CD4-positive, alpha-beta T cell treated with Interleukin-4 for 4 hours (primary cell): ENCODE results near the gene NOL6.
A peak's percentile ranks its signal among the peaks of the same experiment; 100 is the strongest.

Experiments used
- DNase-seq: peaks from one replicate; pipeline ENCODE4 v3.0.0-alpha.2; 2020

Gene NOL6

DNA sequence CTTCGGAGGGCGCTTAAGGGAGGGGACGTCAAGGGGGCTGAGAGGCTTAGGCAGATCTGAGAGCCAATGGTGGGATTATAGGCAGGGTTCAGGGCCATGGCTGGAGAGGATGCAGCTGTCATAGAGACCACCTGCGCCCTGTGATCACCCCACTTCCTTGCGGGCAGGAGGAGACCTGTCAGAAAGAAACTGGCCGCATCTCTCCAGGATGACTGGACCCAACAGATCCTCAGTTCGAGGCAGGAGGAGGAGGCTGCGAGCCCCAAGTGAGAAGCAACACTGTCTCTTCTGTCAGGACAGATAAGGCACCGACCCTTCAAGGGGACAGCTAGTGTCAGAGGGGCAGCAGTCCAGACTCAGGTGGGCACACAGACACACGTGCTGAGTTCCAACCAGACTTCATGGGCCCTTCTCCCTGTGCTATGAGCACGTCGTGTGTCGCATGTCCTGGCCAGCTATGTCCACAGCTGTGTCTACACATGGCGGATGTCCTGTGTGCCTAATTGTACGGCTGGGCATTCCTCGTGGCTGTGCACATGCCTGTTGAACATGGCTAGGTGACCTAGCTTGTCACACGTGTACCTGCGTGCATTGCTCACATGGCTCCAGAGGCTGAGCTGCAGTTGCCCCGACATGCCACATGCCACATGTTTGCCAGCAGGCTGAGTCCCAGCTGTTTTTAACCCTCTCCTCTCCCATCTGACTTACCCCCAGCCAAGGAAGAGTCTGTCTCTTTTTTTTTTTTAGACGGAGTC lies 25.7 kb downstream of the NOL6 start:
- DNase-seq = no peak

DNA sequence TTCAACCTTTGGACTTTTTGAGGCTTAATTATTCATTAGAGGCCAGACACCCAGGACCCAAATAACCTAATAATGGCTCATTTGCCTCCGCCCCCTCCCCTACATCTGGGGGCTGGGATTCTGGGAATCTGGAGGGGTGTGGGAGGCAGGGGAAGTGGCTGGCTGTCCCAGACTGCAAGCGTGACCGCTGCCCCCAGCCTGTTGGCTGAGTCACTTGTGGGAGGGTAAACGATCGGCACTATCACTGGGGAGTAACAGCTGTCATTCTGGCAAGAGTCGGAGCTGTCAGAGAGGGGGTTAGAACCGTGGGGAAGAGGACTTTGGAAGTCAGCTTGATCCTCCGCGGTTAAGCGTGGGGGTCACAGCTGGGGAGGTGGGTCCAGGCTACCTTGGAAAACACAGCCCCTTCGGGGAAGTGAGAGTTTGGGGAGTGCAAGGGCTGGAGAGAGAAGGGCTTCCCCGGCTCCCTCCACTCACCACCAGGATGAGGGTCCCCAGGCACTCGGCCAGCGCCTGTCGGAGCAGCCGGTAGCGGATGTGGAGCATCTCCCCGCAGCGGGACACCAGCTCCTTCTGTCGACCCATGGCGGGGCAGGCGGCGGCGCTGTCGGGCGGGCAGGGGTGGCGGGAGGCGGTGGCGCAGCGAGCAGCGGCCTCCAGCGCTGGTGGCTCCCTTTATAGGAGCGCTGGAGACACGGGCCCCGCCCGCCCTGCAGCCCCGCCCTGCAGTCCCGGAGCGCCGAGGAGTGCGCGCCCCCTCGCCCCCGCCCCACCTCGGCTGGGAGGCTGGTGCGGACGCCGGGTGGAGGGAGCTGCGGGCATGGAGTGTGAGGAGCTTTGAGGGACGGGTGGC lies 26.6 kb downstream of the NOL6 start, which contains the start of gene AQP3:
Gene AQP3, minus strand, starts transcription at position 648 of the 853 bp plus-strand sequence. Its CDS starts 63 bp downstream, at position 585.
- DNase-seq = peak; percentile 72

DNA sequence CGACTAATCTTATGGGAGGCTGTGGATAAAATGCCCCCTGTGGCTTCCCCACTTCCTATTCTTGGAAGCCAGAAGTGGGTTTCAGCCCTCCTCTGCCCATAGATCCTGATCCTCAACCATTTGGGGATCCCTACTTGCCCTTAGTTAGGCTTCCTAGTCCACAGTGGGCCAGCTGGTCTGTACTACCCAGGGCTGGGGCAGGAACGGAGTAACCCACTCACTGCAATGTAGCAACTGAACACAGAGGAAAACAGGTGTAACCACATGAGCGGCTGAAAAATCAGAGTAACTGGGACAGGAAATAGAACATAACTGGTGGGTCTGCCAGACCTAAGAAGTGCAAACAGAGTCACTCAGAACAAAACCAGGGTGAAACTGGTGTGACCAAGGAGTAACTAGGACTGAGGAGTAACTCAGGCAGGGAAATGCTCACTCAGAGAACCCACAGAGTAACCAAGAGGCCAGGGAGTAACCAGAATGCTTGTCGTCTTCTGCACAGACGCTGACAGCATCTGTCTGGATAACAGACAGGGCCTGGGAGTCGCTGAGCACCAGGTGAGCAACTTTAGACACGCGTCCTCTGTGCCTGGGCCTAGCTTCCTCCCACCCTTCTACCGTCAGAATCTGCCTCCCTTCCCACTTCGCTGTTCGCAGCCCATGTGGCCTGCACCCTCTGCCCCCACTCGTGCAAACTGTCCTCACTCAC lies 27.3 kb downstream of the NOL6 start:
- DNase-seq = peak; percentile 85

GRCh38 chr9:33445389-33446239 lies 28.1 kb downstream of the NOL6 start:
- DNase-seq = peak; percentile 30

DNA sequence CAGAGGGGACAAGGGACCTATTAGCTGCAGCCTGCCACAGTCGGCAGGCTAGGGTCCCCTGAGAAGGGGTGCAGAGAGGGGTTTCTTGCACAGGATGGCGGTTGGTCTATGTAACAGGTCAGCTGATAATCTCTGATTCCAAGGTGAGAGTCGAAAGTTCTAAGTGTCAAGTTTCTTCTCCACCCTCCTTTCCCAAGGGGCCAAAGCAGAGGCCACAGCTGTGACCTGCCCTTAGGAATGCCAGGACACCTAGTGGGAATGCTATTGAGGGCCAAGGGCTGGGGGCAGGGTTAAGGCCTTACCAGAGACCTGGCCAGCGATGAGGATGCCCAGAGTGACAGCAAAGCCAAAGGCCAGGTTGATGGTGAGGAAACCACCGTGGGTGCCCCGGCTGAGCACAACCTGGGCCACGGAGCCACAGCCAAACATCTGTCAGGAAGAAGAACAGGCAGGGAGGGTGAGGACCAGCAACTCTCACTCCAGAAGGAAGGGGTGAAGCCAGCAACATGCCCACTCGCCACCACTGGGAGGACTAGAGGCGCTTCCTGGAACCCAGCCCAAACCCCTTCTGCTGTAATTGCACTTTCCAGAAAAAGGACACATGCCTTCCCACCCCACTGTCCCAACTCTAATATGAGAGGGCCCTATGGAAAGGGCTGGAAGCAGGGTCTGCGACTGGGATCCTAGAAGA lies 30.1 kb downstream of the NOL6 start:
- no peak for DNase-seq

DNA sequence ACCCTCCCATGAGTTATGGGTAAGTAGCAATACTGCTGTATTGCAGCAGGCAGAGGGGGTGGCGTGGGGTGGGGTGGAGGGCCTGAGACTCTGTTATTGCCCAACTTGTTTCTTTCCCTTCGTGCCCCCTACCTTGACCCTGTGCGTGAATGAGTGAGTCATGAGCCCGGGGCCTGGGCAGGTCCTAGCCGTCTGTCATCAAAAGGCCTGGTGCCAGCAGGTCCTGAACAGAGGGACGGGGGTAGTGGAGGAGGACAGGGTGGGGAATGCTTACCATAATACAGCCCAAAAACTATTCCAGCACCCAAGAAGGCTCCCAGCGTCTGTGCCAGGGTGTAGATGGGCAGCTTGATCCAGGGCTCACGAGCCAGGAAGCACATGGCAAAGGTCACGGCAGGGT lies 30.7 kb downstream of the NOL6 start:
- DNase-seq = no peak

DNA sequence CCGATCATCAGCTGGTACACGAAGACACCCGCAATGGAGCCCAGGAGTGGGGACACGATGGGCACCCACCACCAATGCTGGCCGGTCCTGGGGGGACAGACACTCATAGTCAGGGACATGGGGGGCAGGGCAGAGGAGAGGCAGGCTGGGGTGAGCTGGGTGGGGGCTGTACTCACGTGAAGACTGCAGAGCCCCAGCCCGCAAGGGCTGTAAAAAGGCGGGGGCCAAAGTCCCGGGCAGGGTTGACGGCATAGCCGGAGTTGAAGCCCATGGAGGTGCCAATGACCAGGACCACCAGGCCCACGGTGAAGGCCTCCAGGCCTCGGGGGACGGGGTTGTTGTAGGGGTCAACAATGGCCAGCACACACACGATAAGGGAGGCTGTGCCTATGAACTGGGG lies 31.6 kb downstream of the NOL6 start:
- no peak for DNase-seq

DNA sequence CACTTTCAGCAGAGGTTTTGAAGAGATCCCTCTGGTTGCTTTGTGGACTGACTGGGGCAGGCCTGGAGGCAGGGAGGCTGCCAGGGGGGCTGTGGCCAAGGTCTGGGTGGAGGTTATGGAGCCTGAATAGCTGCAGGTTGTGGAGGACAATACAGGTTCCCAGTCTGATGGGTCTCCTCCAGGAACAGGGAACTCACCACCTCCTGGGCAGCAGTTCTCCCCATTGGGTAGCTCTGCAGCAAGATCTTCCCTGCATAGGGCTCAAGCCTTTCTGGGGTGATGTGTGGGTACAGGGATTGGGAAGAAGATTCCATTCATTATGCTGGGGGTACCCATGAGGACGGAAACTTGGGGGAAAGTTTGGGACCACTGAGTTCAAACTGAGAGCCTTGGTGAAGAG lies 33.1 kb downstream of the NOL6 start:
- no peak for DNase-seq

GRCh38 chr9:33440204-33440603 lies 33.5 kb downstream of the NOL6 start:
- DNase-seq = no peak

- no peak for DNase-seq
These were observed 34.0 kb downstream of the NOL6 start for GRCh38 chr9:33439731-33440130.

GRCh38 chr9:33438926-33439680 lies 34.6 kb downstream of the NOL6 start:
- DNase-seq = no peak

DNA sequence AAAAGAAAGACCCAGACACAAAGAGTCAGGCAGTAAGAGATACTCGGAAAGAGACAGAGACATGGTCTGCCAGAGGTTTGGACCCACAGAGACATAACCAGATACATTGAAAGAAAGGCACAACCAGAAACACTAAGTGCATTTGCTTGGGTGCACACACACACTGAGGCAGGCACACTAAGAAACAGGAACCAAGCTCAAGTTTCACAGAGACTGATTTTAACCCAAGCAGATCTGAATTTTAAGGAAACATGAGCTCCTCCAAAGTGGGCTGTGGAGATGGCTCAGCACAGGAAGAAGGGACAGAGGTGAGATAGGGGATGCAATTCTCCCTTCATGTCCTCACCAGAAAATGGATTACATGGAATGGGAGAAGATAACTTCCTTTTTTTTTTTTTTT lies 35.8 kb downstream of the NOL6 start:
- DNase-seq = no peak

GRCh38 chr9:33437205-33437604 lies 36.5 kb downstream of the NOL6 start:
- no peak for DNase-seq

- no peak for DNase-seq
These were observed 37.3 kb downstream of the NOL6 start for GRCh38 chr9:33436445-33436844.

- no peak for DNase-seq
These were observed 37.9 kb downstream of the NOL6 start for GRCh38 chr9:33435821-33436277.

DNA sequence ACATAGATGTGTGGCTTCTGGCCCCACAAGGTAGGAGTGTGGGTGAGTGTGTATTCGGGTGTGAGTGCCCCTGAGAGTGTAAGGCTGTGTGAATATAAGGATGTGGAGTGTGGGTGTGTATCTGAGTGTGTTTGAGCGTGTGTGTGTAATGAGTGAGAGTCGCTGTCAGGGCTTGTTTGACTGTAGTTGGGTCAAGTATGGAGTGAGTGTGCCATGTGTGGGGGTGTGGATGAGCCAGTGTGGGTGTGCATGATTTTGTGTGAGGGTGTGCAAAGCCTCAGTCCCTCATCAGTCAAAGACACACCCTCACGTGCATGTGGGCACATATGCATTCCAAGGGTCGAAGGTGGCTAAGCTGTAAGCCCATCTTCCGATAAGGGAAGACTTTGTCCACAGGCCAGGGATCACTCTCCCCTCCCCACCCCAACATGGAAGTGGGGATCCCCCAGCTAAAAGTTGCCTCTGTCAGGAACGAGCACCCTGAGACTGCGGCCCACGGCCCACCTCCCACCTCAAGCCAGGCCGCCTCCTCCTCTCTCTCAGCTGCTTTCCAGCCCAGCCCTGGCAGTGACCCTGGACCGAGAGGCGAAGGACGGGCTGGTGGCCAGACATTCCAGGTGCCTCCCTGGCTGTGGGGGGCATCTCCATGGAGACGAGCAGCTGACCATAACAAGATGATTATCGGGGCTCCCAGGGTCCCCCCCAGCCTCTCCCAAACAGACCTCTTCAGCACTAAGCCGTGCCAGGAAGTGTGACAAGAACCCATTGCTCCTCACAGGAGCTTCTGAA lies 39.2 kb downstream of the NOL6 start:
- DNase-seq = no peak

DNA sequence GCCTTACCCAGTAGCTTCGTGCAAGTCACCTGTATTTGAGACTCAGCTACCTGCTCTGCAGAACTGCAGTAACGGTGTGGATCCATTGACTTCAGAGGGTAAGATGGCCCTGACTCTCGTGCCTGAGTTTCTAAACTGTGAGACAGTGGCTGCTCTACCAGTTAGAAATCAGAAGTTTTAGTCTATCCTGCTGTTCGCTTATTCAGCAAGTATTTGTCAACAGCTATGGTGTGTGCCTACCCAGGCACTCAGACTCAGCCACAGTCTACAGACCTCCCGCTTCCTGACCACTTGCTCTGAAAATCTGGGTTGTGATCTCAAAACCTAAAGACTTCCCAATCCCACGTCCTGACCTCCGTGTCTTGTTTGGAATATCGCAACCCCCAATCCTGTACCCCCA lies 39.9 kb downstream of the NOL6 start:
- DNase-seq = no peak

DNA sequence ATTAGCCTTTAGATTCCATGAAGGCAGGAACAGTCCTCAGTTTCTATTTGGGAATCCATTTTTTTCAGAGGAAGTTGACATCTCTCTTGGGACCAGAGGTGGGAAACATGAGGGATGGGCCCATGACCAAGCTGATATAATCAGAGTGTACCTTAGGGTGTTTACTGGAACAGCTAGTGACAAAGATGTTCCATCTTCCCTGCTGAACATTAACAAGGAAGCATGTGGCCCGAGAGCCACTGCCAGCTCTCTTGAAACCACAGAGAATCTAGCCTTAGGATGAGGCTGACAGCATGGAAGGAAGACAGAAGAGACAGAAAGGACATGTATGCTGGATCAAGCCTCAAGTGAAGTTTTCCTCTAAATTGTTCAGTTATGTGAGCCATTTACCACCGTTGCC lies 42.3 kb downstream of the NOL6 start:
- no peak for DNase-seq

DNA sequence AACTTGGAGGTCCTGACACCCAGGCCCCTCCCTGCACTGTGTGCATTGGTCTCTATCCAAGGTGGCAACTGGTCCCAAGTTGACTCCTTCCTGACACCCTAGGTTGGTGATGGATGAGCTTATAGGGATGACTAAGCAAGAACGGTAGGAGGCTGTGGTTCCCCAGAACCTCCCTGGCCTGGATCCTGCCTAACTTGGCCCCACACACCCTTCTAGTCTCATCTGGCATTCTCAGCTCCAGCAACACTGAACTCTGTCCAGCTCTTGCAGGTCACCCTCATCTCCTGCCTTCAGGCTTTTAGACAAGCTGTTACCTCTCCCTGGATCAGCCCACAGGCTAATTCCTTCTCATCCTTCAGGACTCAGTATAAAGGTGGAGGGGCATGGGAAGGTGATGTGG lies 42.8 kb downstream of the NOL6 start:
- no peak for DNase-seq
